Ishikawa (cell line): ENCODE measurements around the gene CHCHD4.

Experiments used
- CEBPB ChIP-seq: IDR thresholded peaks from 2 replicates; pipeline ENCODE4 v1.6.1; 2012
- CREB1 ChIP-seq: IDR thresholded peaks from 2 replicates; pipeline ENCODE4 v1.6.1; 2012; ENCODE audit warnings: low read depth
- EGR1 ChIP-seq: IDR thresholded peaks from 2 replicates; pipeline ENCODE4 v1.6.1; 2012
- EP300 ChIP-seq: IDR thresholded peaks from 2 replicates; pipeline ENCODE4 v1.6.1; 2012; ENCODE audit warnings: borderline replicate concordance
- FOXM1 ChIP-seq: IDR thresholded peaks from 2 replicates; pipeline ENCODE4 v1.6.1; 2012; ENCODE audit warnings: low read depth, borderline replicate concordance
- RAD21 ChIP-seq: IDR thresholded peaks from 2 replicates; pipeline ENCODE4 v1.6.1; 2012; ENCODE audit warnings: low read depth
- REST ChIP-seq: IDR thresholded peaks from 2 replicates; pipeline ENCODE4 v1.6.1; 2012; ENCODE audit warnings: low read depth, mild to moderate bottlenecking
- TAF1 ChIP-seq: IDR thresholded peaks from 2 replicates; pipeline ENCODE4 v1.6.1; 2012; ENCODE audit warnings: low read depth, mild to moderate bottlenecking
- TCF12 ChIP-seq: IDR thresholded peaks from 2 replicates; pipeline ENCODE4 v1.6.1; 2012; ENCODE audit warnings: low read depth
- YY1 ChIP-seq: IDR thresholded peaks from 2 replicates; pipeline ENCODE4 v1.6.1; 2012; ENCODE audit warnings: low read depth
- TF ChIP-seq, protein P1 (sequence below): IDR thresholded peaks from 2 replicates; pipeline ENCODE4 v1.6.1; 2012

DNA sequence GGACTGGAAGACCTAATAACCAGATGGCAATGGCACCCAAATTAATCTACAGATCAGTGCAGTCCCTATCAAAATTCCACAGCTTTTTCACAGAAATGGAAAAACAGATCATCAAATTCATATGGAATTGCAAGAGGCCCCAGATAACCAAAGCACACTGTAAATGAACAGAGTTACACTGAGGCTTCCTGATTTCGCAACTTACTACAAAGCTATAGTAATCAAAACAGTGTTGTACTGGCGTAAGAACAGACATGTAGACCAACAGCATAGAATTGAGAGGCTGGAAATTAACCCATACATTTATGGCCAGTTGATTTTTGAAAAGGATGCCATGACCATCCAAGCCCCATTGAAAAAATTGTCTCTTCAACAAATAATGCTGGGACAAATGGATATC is 37.5 kb upstream of the CHCHD4 start:
- TF ChIP-seq FOXM1 (no peak), CREB1 (no peak), RAD21 (no peak), CEBPB (no peak), TCF12 (no peak), REST (no peak), EP300 (no peak), EGR1 (no peak), TAF1 (no peak), YY1 (no peak)
- TF ChIP-seq, protein P1, sequence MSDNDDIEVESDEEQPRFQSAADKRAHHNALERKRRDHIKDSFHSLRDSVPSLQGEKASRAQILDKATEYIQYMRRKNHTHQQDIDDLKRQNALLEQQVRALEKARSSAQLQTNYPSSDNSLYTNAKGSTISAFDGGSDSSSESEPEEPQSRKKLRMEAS, result no peak
